ENCODE results near the gene SGSH.
A peak's percentile ranks its signal among the peaks of the same experiment; 100 is the strongest.

Gene SGSH

GRCh38 chr17:80225230-80225629, 5.1 kb upstream of the SGSH start:
- no peak for DNase-seq

- no peak for DNase-seq
Observed at GRCh38 chr17:80224683-80225082, 4.5 kb upstream of the SGSH start.

GRCh38 chr17:80223838-80224497, 3.8 kb upstream of the SGSH start:
- DNase-seq = no peak

- no peak for DNase-seq
Observed at GRCh38 chr17:80223142-80223815, 3.1 kb upstream of the SGSH start.

GRCh38 chr17:80222376-80223141, 2.4 kb upstream of the SGSH start:
- DNase-seq = no peak

- no peak for DNase-seq
Observed at GRCh38 chr17:80221351-80222105, 1.4 kb upstream of the SGSH start.

GRCh38 chr17:80220736-80221215, 643 bp upstream of the SGSH start:
- no peak for DNase-seq

- DNase-seq = no peak
Observed at GRCh38 chr17:80219763-80220053, 425 bp downstream of the SGSH start.

- DNase-seq = peak; percentile 97
Observed at GRCh38 chr17:80219013-80219762, 945 bp downstream of the SGSH start.

GRCh38 chr17:80218391-80218790, 1.7 kb downstream of the SGSH start:
- no peak for DNase-seq

- DNase-seq = no peak
Observed at GRCh38 chr17:80217703-80218362, 2.3 kb downstream of the SGSH start.

- no peak for DNase-seq
Observed at GRCh38 chr17:80216473-80217456, 3.4 kb downstream of the SGSH start.

GRCh38 chr17:80214878-80215210, 5.3 kb downstream of the SGSH start:
- no peak for DNase-seq

GRCh38 chr17:80214012-80214877, 5.9 kb downstream of the SGSH start:
- DNase-seq = no peak

- no peak for DNase-seq
Observed at GRCh38 chr17:80213643-80213975, 6.5 kb downstream of the SGSH start.

- no peak for DNase-seq
Observed at GRCh38 chr17:80212962-80213642, 7.0 kb downstream of the SGSH start.

GRCh38 chr17:80212511-80212910, 7.6 kb downstream of the SGSH start:
- DNase-seq = no peak

- no peak for DNase-seq
Observed at GRCh38 chr17:80212109-80212508, 8.0 kb downstream of the SGSH start.

GRCh38 chr17:80210348-80211108, 9.6 kb downstream of the SGSH start:
- no peak for DNase-seq

Measured in activated effector memory CD4-positive, alpha-beta T cell treated with anti-CD3 and anti-CD28 coated beads, Interleukin-2, amount 50 U/mL, for 16 hours (primary cell).